Measurements from ENCODE around the gene GBX1.

DNA sequence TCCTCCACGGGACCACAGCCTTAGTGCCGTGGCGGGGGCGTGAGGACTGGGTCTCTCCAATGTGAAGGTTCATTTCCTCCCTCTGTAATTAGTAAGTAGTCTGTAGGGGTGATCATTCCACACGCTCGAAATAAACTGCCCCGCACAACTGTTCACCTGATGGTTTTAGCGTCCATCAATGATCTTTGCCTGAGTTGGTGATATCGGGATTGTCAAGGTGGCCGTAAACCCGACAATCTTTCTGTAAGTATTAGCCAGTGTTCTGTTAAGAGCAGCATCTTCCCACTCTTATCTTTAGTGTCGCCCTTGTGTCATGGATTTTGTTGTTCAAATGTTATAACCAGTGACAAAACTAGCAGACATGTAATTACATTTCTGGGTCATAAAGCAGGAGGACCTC lies 63.5 kb downstream of the GBX1 start:
- TF ChIP-seq CTCF (IDR thresholded peaks at IDR 0.05; ENCODE audit: low read depth, low read length) (no peak), POLR2A (IDR thresholded peaks at IDR 0.05; ENCODE audit: extremely low read depth, insufficient read length) (no peak), MYC (IDR thresholded peaks at IDR 0.05; ENCODE audit: low read depth, low read length) (no peak)
- TF ChIP-seq, protein P1, sequence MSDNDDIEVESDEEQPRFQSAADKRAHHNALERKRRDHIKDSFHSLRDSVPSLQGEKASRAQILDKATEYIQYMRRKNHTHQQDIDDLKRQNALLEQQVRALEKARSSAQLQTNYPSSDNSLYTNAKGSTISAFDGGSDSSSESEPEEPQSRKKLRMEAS (IDR thresholded peaks at IDR 0.05; ENCODE audit: low read depth, low read length): no peak
